Measurements from ENCODE around the gene SIX3. TPM values are rescaled to one million over a fixed set of nuclear protein-coding genes. Genes with fewer than 3 reads are reported as not detected.

SIX3 gene
- total RNA-seq, 1 donor from 2014 or later = not detected

- Mint-ChIP-seq H3K36me3 (no peaks in the 10 kb centered on the region), H3K27me3 (ENCODE audit: low read depth) (peaks cover 95% of the 10 kb centered on the region), H3K27ac (no peak overlapping the region), H3K4me3 (peak overlapping the region; percentile 24), H3K4me1 (peaks cover 28% of the 10 kb centered on the region), H3K9me3 (no peaks in the 10 kb centered on the region)
- DNase-seq (ENCODE audit: low spot score in 2 of 2, unreplicated experiment in 2 of 2) = no peak
- TF ChIP-seq CTCF (IDR thresholded peaks at IDR 0.05; ENCODE audit: unreplicated experiment) = no peak
Observed at GRCh38 chr2:44943031-44943692, 1.7 kb downstream of the SIX3 start.

GRCh38 chr2:44943693-44944101, 2.2 kb downstream of the SIX3 start:
- no peaks in the 10 kb centered on the region for H3K36me3 Mint-ChIP-seq
- peaks cover 95% of the 10 kb centered on the region for H3K27me3 Mint-ChIP-seq (ENCODE audit: low read depth)
- DNase-seq (ENCODE audit: low spot score in 2 of 2, unreplicated experiment in 2 of 2) = no peak
- peaks cover 26% of the 10 kb centered on the region for H3K4me1 Mint-ChIP-seq
- H3K9me3 Mint-ChIP-seq = no peaks in the 10 kb centered on the region
- no peak overlapping the region for H3K4me3 Mint-ChIP-seq
- no peak overlapping the region for H3K27ac Mint-ChIP-seq
- TF ChIP-seq CTCF (IDR thresholded peaks at IDR 0.05; ENCODE audit: unreplicated experiment) = no peak

GRCh38 chr2:44944102-44944951, 2.8 kb downstream of the SIX3 start:
- Mint-ChIP-seq H3K27ac (no peak overlapping the region), H3K4me1 (peaks cover 30% of the 10 kb centered on the region)
- DNase-seq (ENCODE audit: low spot score in 2 of 2, unreplicated experiment in 2 of 2) = no peak

GRCh38 chr2:44944952-44945612, 3.6 kb downstream of the SIX3 start:
- DNase-seq (ENCODE audit: low spot score in 2 of 2, unreplicated experiment in 2 of 2) = no peak
- H3K4me3 Mint-ChIP-seq = no peak overlapping the region
- no peak for TF ChIP-seq CTCF (IDR thresholded peaks at IDR 0.05; ENCODE audit: unreplicated experiment)
- no peak overlapping the region for H3K27ac Mint-ChIP-seq
- H3K27me3 Mint-ChIP-seq (ENCODE audit: low read depth) = peaks cover 98% of the 10 kb centered on the region
- H3K36me3 Mint-ChIP-seq = no peaks in the 10 kb centered on the region
- H3K4me1 Mint-ChIP-seq = peaks cover 26% of the 10 kb centered on the region
- H3K9me3 Mint-ChIP-seq = no peaks in the 10 kb centered on the region

More at GRCh38 chr2:44944102-44944951, 2.8 kb downstream of the SIX3 start:
- no peak for TF ChIP-seq CTCF (IDR thresholded peaks at IDR 0.05; ENCODE audit: unreplicated experiment)
- Mint-ChIP-seq H3K9me3 (no peaks in the 10 kb centered on the region), H3K4me3 (no peak overlapping the region), H3K27me3 (ENCODE audit: low read depth) (peaks cover 99% of the 10 kb centered on the region), H3K36me3 (no peaks in the 10 kb centered on the region)

- no peak overlapping the region for H3K27ac Mint-ChIP-seq
- peaks cover 29% of the 10 kb centered on the region for H3K4me1 Mint-ChIP-seq
- H3K4me3 Mint-ChIP-seq = no peak overlapping the region
- H3K36me3 Mint-ChIP-seq = no peaks in the 10 kb centered on the region
- H3K27me3 Mint-ChIP-seq (ENCODE audit: low read depth) = peaks cover 98% of the 10 kb centered on the region
- TF ChIP-seq CTCF (IDR thresholded peaks at IDR 0.05; ENCODE audit: unreplicated experiment) = no peak
- no peaks in the 10 kb centered on the region for H3K9me3 Mint-ChIP-seq
- no peak for DNase-seq (ENCODE audit: low spot score in 2 of 2, unreplicated experiment in 2 of 2)
Observed at GRCh38 chr2:44945676-44946371, 4.3 kb downstream of the SIX3 start.
